Breast epithelium (tissue), 4 donors: Measurements from ENCODE around the gene TMEM187. TPM values are rescaled to one million over a fixed set of nuclear protein-coding genes. Genes with fewer than 3 reads are reported as not detected.

ENCODE experiments used
- DNase-seq, 2 donors: peaks; one replicate each; pipeline ENCODE4 v3.0.0-alpha.2; 2019; ENCODE audit warnings: low spot score in 2 of 2
- H3K27ac ChIP-seq, 2 donors: fragments of 200-600 bp; sonication (generic) in 1 of 2; one replicate each; pipeline ENCODE4 v1.5.1; 2016 to 2019; ENCODE audit warnings: mild to moderate bottlenecking in 1 of 2
- H3K27me3 ChIP-seq, 2 donors: fragments of 200-600 bp; sonication (generic) in 1 of 2; one replicate each; pipeline versions ENCODE4 v1.5.1 to v1.6.0; 2017 to 2019; ENCODE audit warnings: control low read depth in 1 of 2, mild to moderate bottlenecking in 1 of 2
- H3K36me3 ChIP-seq: fragments of 200-600 bp; one replicate; pipeline ENCODE4 v1.5.1; 2019
- H3K4me1 ChIP-seq, 2 donors: fragments of 200-600 bp; sonication (generic); one replicate each; pipeline ENCODE4 v1.5.1; 2016 to 2019; ENCODE audit warnings: control low read depth in 1 of 2
- H3K4me3 ChIP-seq, 3 donors: fragments of 200-600 bp; sonication (generic); 1 replicate in 2 of 3; 2 replicates in 1 of 3; pipeline ENCODE4 v1.5.1; 2016 to 2019; ENCODE audit warnings: mild to moderate bottlenecking in 3 of 3, moderate library complexity in 2 of 3
- H3K9me3 ChIP-seq, 2 donors: fragments of 200-600 bp; sonication (generic) in 1 of 2; one replicate each; pipeline ENCODE4 v1.5.1; 2016 to 2019; ENCODE audit warnings: control low read depth in 1 of 2
- CTCF ChIP-seq, 3 donors: fragments of 450-650 bp; IDR thresholded peaks; one replicate each; pipeline ENCODE4 v1.5.1; 2016 to 2017; ENCODE audit warnings: antibody characterized with exemption in 3 of 3, mild to moderate bottlenecking in 3 of 3, moderate library complexity in 3 of 3
- POLR2A ChIP-seq: fragments of 450-650 bp; IDR thresholded peaks from one replicate; pipeline ENCODE4 v1.6.1; 2016; ENCODE audit warnings: antibody characterized with exemption, mild to moderate bottlenecking, moderate library complexity
- POLR2AphosphoS5 ChIP-seq, 3 donors: sonication (generic); formaldehyde crosslinking; IDR thresholded peaks; one replicate each; pipeline ENCODE4 v1.6.1; 2017; ENCODE audit warnings: antibody characterized with exemption in 3 of 3
- intact Hi-C: fragments of 100-400 bp; cut with DNase I; formaldehyde crosslinking; loops from one replicate; pipeline ENCODE4 v1.15.1; 2023; ENCODE audit warnings: low total_unique reads
- total RNA-seq, 3 donors: library from RNA; depleted of rRNA; stranded (reverse); fragments of >200 nt; gene quantifications; one replicate each; pipeline ENCODE4 v1.1.0, GENCODE V29; 2016

TMEM187 gene
- total RNA-seq, 3 donors from 2014 or later = 7.6 to 10.9 (median 8.2) TPM

DNA sequence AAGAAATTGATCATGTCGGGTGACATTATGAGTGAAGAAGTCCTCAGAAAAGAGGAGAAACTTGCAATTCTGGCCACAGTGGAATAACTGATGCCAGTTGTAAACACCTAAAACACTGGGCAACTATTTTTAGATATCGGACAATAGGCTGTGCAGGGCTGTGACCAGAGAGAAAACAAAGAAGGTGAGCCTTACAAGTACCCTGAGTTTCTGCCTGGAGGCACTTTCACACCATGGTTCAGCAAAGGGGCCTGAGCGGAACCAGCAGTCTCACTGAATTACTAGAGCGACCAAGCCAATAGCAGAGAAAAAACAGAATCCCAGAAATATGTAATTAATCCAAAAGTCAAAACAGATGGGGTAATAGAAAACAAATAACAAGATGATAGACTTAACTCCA, 36.0 kb downstream of the TMEM187 start:
- intact Hi-C loops = no loop called here
- Histone ChIP-seq H3K4me3 (no peak overlapping the region), H3K9me3 (no peaks in the 10 kb centered on the region), H3K27me3 (peaks cover 0 to 45% of the 10 kb centered on the region in 2 donors), H3K4me1 (no peaks in the 10 kb centered on the region), H3K27ac (peak overlapping the region in 1 of 2 donors; percentile 34), H3K36me3 (no peaks in the 10 kb centered on the region)
- no peak for DNase-seq
- TF ChIP-seq POLR2AphosphoS5 (IDR thresholded peaks at IDR 0.05) = no peak
- TF ChIP-seq POLR2A = no peak
- no peak for TF ChIP-seq CTCF (IDR thresholded peaks at IDR 0.05)

DNA sequence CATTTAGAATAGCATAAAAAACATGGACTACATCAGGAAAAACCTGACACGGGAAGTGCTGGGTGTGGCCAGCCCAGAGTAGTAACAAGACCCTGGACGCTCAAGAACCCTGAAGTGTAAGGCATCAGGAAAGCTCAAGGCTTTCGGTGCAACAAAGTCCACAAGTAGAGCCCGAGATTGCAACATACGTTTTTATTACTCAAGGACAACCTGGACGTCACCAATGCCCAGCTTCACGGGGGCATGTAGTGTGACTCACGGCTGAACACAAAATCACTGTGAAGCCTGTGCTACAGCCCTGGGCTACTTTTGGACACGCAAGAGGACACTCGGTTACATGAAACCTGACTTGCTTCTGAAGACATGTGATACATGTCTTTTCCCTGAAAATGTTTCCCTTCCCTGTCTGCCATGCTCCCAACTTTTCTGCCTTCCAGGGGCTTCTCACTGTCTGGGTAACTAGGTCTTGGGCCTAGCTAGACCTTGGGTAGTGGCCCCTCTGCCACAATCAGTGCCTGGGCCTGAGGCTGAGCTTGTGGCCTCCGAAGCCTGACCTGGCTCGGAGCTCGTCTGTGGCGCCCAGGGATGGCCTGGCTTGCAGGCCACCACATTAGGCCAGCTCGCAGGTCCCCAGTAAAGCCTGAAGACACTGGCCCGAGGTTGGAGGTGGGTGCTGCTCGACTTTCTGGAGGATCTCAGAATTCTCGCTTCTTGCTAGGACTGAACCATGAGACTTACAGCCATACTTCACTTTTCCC, 38.0 kb downstream of the TMEM187 start:
- DNase-seq = no peak
- Histone ChIP-seq H3K27ac (no peak overlapping the region), H3K27me3 (peaks cover 0 to 59% of the 10 kb centered on the region in 2 donors), H3K9me3 (no peaks in the 10 kb centered on the region), H3K4me1 (no peaks in the 10 kb centered on the region), H3K4me3 (no peak overlapping the region), H3K36me3 (no peaks in the 10 kb centered on the region)
- intact Hi-C loops = no loop called here
- no peak for TF ChIP-seq POLR2AphosphoS5 (IDR thresholded peaks at IDR 0.05)
- TF ChIP-seq CTCF (IDR thresholded peaks at IDR 0.05) = no peak
- no peak for TF ChIP-seq POLR2A

GRCh38 chrX:154011376-154012335, 39.1 kb downstream of the TMEM187 start:
- H3K4me1 ChIP-seq = no peaks in the 10 kb centered on the region
- H3K4me3 ChIP-seq = no peak overlapping the region
- H3K36me3 ChIP-seq = no peaks in the 10 kb centered on the region
- TF ChIP-seq POLR2A = no peak
- no peak for TF ChIP-seq CTCF (IDR thresholded peaks at IDR 0.05)
- no peak for TF ChIP-seq POLR2AphosphoS5 (IDR thresholded peaks at IDR 0.05)
- no peaks in the 10 kb centered on the region for H3K9me3 ChIP-seq
- H3K27ac ChIP-seq = peak overlapping the region; percentile 62 to 74
- intact Hi-C loops = no loop called here
- DNase-seq = no peak
- H3K27me3 ChIP-seq = peaks cover 4 to 64% of the 10 kb centered on the region in 2 donors

DNA sequence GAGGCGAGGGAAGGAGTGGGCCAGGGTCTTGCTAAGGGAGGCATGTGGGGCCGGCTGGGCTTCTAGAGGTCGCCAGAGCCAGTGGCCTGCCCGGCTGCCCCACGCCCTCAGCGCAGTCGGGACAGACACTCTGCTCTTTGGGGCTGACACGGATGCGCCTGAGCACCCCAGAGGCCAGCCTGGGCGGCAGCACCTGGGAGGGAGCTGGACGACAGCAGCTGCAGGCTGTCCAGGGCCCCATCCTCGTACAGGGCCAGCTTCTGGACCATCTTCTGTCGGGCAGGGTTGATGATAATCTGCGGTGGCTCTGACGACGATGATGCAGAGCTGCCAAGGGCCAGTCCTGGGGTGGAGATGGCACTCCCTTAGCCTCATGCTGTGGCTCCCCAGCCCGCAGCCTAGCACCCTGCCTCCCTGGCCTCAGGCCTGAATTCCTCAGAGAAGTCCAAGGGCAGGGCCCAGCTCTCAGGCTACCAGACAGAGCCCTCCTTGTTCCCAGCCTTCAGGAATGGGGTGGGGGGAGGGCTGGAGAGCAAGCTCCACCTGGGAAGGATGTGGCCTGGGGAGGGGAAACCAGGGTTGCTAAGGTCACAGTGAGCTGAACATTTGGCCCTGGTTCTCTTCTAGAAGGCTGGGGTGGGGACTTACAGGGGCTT, 39.9 kb downstream of the TMEM187 start:
- H3K9me3 ChIP-seq = no peaks in the 10 kb centered on the region
- H3K4me3 ChIP-seq = no peak overlapping the region
- intact Hi-C loops = no loop called here
- peak; percentile 54 to 71 for DNase-seq
- no peaks in the 10 kb centered on the region for H3K36me3 ChIP-seq
- no peaks in the 10 kb centered on the region for H3K4me1 ChIP-seq
- H3K27ac ChIP-seq = peak overlapping the region; percentile 62 to 74
- no peak for TF ChIP-seq CTCF (IDR thresholded peaks at IDR 0.05)
- no peak for TF ChIP-seq POLR2A
- no peak for TF ChIP-seq POLR2AphosphoS5 (IDR thresholded peaks at IDR 0.05)
- peaks cover 4 to 62% of the 10 kb centered on the region in 2 donors for H3K27me3 ChIP-seq
